Measurements from ENCODE around the gene DNAJB11.
A peak's percentile ranks its signal among the peaks of the same experiment; 100 is the strongest.

Gene DNAJB11

GRCh38 chr3:186614266-186614596 is 43.7 kb downstream of the DNAJB11 start:
- Mint-ChIP-seq H3K4me3 (peak overlapping the region; percentile 33), H3K27ac (no peak overlapping the region), H3K27me3 (peaks cover 11% of the 10 kb centered on the region), H3K9me3 (ENCODE audit: low read depth) (no peaks in the 10 kb centered on the region), H3K36me3 (no peaks in the 10 kb centered on the region), H3K4me1 (ENCODE audit: low read depth) (peaks cover 20% of the 10 kb centered on the region)

GRCh38 chr3:186614597-186615483 is 44.3 kb downstream of the DNAJB11 start:
- peaks cover 11% of the 10 kb centered on the region for H3K27me3 Mint-ChIP-seq
- H3K9me3 Mint-ChIP-seq (ENCODE audit: low read depth): no peaks in the 10 kb centered on the region
- peak overlapping the region; percentile 51 for H3K27ac Mint-ChIP-seq
- peak overlapping the region; percentile 33 for H3K4me3 Mint-ChIP-seq
- H3K4me1 Mint-ChIP-seq (ENCODE audit: low read depth): peaks cover 20% of the 10 kb centered on the region
- no peaks in the 10 kb centered on the region for H3K36me3 Mint-ChIP-seq

GRCh38 chr3:186616299-186616617 is 45.7 kb downstream of the DNAJB11 start:
- peaks cover 20% of the 10 kb centered on the region for H3K4me1 Mint-ChIP-seq (ENCODE audit: low read depth)
- no peak overlapping the region for H3K4me3 Mint-ChIP-seq
- H3K27ac Mint-ChIP-seq: no peak overlapping the region
- H3K36me3 Mint-ChIP-seq: no peaks in the 10 kb centered on the region
- peaks cover 11% of the 10 kb centered on the region for H3K27me3 Mint-ChIP-seq
- H3K9me3 Mint-ChIP-seq (ENCODE audit: low read depth): no peaks in the 10 kb centered on the region

DNA sequence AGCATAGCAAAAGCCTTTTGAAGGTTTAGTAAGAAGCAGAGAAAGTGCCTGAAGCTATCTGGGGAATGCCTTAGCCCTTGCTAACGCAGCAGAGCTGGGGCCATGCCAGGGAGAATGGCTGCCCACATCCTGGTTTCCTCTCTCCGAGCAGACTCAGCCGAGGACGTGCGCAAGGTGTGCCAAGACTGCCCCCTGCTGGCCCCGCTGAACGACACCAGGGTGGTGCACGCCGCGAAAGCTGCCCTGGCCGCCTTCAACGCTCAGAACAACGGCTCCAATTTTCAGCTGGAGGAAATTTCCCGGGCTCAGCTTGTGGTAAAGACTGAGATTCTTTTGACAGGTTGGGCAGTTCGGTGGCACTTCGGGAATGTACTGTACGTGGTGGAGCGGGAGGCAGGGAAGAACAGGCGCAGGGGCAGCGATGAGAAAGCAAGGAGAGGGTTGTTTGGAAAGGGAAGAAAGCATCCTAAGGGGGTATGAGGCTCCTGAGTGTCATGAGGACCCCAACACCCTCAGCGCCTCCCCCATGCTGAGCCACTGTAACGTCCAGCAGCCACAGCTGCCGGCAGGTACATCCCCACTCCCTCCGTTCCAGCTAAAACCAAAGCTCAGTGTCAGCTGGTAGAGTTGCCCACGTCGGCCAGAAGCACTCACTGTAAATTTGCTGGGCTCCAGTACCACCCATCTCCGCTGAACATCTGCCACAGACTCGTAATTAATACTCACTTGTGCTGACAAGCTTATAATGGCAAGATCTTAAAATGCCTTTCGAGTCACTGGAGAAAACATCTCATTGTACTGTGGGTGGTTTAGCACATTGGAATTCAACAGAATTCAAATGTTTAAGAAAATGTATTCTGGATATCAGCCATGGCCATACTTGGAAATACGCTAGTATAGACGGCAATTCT is 46.8 kb downstream of the DNAJB11 start:
- Mint-ChIP-seq H3K27ac (peak overlapping the region; percentile 76), H3K27me3 (peaks cover 11% of the 10 kb centered on the region), H3K4me1 (ENCODE audit: low read depth) (peaks cover 20% of the 10 kb centered on the region), H3K9me3 (ENCODE audit: low read depth) (no peaks in the 10 kb centered on the region), H3K36me3 (no peaks in the 10 kb centered on the region), H3K4me3 (peak overlapping the region; percentile 76)

- peaks cover 14% of the 10 kb centered on the region for H3K27me3 Mint-ChIP-seq
- no peaks in the 10 kb centered on the region for H3K9me3 Mint-ChIP-seq (ENCODE audit: low read depth)
- H3K4me3 Mint-ChIP-seq: no peak overlapping the region
- H3K36me3 Mint-ChIP-seq: no peaks in the 10 kb centered on the region
- H3K4me1 Mint-ChIP-seq (ENCODE audit: low read depth): peaks cover 20% of the 10 kb centered on the region
- H3K27ac Mint-ChIP-seq: no peak overlapping the region
Measured at GRCh38 chr3:186618318-186618938, 47.9 kb downstream of the DNAJB11 start.

DNA sequence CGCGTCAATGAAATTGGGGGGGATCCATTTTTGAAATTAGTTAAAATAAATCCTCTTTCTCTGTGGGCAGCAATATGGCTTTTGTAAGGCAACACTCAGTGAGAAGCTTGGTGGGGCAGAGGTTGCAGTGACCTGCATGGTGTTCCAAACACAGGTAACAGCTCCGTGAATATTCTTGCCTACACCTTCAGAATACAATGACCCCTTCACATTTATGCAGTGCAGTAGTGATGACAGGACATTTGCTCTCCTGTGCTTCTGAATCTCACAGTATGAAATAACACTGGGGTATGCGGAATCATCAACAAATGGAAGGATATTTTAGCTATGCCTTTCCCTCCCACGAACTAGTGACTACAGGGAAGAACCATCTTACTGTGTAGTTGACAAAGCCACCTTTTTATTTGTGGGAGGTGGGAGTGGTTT is 49.3 kb downstream of the DNAJB11 start:
- Mint-ChIP-seq H3K27me3 (peaks cover 12% of the 10 kb centered on the region), H3K27ac (no peak overlapping the region), H3K36me3 (no peaks in the 10 kb centered on the region), H3K4me3 (no peak overlapping the region), H3K4me1 (ENCODE audit: low read depth) (peaks cover 14% of the 10 kb centered on the region), H3K9me3 (ENCODE audit: low read depth) (no peaks in the 10 kb centered on the region)

- H3K27me3 Mint-ChIP-seq: peaks cover 10% of the 10 kb centered on the region
- no peaks in the 10 kb centered on the region for H3K36me3 Mint-ChIP-seq
- H3K27ac Mint-ChIP-seq: no peak overlapping the region
- H3K4me3 Mint-ChIP-seq: no peak overlapping the region
- peaks cover 12% of the 10 kb centered on the region for H3K4me1 Mint-ChIP-seq (ENCODE audit: low read depth)
- no peaks in the 10 kb centered on the region for H3K9me3 Mint-ChIP-seq (ENCODE audit: low read depth)
Measured at GRCh38 chr3:186620213-186621092, 49.9 kb downstream of the DNAJB11 start.

DNA sequence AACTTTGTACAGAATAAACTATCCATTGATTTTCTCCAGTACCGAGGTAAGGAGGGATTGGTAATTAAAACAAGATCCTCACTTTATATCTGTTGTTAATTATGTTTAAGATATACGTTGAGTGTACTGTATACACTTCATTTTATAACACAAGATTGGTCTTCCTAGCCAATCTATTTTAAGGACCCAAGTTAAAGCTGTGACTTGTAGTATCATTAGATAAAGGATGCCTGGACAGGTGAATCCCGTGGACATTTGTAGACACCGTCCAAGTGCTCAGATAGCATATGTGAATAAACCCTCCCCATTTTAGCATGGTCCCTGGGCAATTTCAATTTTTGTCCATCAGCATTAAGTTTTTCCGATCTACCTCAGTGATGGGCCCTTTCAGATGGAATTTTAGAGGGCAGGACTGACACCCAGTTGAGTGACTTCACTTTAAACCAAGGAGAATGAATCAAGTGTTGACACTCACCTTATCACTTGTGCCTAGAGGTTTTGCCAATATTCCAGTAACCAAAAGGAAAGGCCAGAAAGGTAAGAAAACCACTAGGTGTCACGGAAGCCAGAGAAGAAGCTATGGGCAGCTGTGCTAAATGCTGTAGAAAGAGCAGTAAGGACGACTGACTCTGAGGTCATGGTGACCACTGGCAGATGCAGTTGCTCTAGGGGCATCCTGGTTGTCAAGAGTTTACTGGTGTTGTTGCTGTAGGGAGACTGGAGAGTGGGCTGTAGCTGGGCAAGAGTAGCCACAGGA is 51.6 kb downstream of the DNAJB11 start:
- H3K4me1 Mint-ChIP-seq (ENCODE audit: low read depth): peaks cover 4% of the 10 kb centered on the region
- H3K36me3 Mint-ChIP-seq: no peaks in the 10 kb centered on the region
- no peak overlapping the region for H3K4me3 Mint-ChIP-seq
- no peak overlapping the region for H3K27ac Mint-ChIP-seq
- H3K9me3 Mint-ChIP-seq (ENCODE audit: low read depth): no peaks in the 10 kb centered on the region
- H3K27me3 Mint-ChIP-seq: peaks cover 10% of the 10 kb centered on the region

DNA sequence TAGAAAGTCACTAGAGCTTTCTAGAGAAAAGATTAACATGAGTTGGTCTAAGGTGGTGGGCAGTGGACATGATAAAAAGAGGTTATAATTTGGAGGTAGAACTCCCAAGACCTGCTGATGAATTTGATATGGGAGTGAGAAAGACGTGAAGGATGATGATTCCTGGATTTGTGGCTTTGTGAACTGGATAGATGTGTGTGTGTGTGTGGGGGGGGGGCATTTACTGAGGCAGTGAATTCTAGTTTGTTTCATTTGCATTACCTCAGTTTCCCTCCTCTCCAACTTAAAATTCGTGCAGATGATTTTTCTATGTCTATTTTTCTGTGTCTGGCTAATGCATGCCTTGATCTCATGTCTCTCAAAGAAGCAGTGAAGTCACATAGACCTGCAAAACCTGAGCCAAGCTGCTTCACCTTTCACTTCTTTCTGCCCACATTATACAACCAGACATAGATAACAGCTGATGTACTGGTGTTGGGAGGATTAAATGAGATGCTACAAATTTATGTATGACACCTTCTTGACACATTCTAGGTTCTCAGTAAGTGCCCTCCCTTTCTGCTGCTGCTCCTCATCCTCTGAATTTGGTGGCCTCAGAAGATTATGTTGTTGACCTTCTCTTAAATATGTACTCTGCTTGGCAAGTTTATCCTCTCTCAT is 52.3 kb downstream of the DNAJB11 start:
- H3K4me3 Mint-ChIP-seq: no peak overlapping the region
- H3K27me3 Mint-ChIP-seq: peaks cover 9% of the 10 kb centered on the region
- H3K36me3 Mint-ChIP-seq: no peaks in the 10 kb centered on the region
- H3K9me3 Mint-ChIP-seq (ENCODE audit: low read depth): no peaks in the 10 kb centered on the region
- H3K27ac Mint-ChIP-seq: no peak overlapping the region
- H3K4me1 Mint-ChIP-seq (ENCODE audit: low read depth): no peaks in the 10 kb centered on the region

- no peak overlapping the region for H3K27ac Mint-ChIP-seq
- no peak overlapping the region for H3K4me3 Mint-ChIP-seq
- peaks cover 7% of the 10 kb centered on the region for H3K27me3 Mint-ChIP-seq
- H3K36me3 Mint-ChIP-seq: no peaks in the 10 kb centered on the region
- no peaks in the 10 kb centered on the region for H3K9me3 Mint-ChIP-seq (ENCODE audit: low read depth)
- H3K4me1 Mint-ChIP-seq (ENCODE audit: low read depth): no peaks in the 10 kb centered on the region
Measured at GRCh38 chr3:186624598-186624997, 54.1 kb downstream of the DNAJB11 start.

GRCh38 chr3:186625600-186626042 is 55.1 kb downstream of the DNAJB11 start:
- Mint-ChIP-seq H3K36me3 (no peaks in the 10 kb centered on the region), H3K4me3 (no peak overlapping the region), H3K27ac (no peak overlapping the region), H3K4me1 (ENCODE audit: low read depth) (no peaks in the 10 kb centered on the region), H3K9me3 (ENCODE audit: low read depth) (no peaks in the 10 kb centered on the region), H3K27me3 (peaks cover 9% of the 10 kb centered on the region)

DNA sequence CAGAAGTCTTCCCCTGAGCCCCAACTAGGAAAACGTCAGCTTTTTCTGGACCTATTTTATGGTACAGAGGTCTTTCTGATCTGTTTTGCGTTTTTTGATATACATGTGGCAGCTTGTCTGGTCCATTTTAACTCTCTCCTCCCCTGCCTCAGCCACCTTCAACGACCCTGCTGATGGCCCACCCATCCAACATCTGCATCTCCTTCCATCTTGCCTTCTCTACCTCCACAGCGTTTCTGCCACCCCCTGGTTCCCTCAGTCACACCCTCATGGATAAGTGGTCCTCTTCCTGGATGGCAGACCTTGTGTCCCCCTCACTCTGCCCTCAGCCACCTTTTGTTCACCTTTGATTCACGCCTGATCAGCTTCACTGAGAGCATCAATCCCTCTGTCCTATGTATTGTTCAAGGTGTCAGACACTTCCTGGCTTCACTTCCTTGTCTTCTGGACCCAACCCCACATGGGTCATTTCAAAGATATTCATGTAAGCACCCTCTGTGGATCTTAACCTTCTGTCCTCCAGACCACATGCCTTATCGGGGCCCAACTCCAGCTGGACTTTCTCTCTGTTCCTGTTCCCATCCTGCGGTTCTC is 55.8 kb downstream of the DNAJB11 start:
- H3K4me3 Mint-ChIP-seq: no peak overlapping the region
- no peaks in the 10 kb centered on the region for H3K4me1 Mint-ChIP-seq (ENCODE audit: low read depth)
- H3K27ac Mint-ChIP-seq: no peak overlapping the region
- H3K36me3 Mint-ChIP-seq: no peaks in the 10 kb centered on the region
- peaks cover 9% of the 10 kb centered on the region for H3K27me3 Mint-ChIP-seq
- H3K9me3 Mint-ChIP-seq (ENCODE audit: low read depth): no peaks in the 10 kb centered on the region

DNA sequence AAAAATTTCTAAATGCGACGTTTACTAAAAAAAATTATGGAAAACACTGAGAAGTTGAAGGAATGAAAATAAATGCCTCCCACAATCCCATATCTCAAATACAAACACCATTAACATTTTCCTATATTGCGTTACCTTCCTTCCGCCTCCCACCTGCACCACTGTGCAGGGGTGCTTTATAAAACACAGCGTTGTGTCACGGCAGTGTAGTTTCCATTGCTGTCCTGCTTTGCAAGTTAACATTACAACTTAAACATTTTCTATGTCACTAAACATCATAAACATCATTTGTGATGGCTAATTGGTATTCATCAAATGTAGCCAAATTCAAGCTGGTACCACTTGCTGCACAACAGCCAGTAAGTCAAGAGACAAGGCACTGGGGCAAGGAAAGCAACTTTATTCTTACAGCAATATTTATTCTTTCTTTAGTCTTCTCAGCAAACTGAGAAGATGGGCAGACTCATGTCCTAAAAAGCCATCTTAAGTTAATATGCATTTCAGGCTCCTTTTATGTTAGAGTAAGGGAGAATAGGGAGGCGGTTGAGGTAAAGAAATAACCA is 57.4 kb downstream of the DNAJB11 start:
- H3K4me3 Mint-ChIP-seq: no peak overlapping the region
- no peaks in the 10 kb centered on the region for H3K36me3 Mint-ChIP-seq
- H3K9me3 Mint-ChIP-seq (ENCODE audit: low read depth): no peaks in the 10 kb centered on the region

More for the DNA sequence above, 57.4 kb downstream of the DNAJB11 start:
- Mint-ChIP-seq H3K27me3 (peaks cover 6% of the 10 kb centered on the region), H3K27ac (no peak overlapping the region), H3K4me1 (ENCODE audit: low read depth) (no peaks in the 10 kb centered on the region)
